Activated CD4-positive, alpha-beta T cell treated with anti-CD3 and anti-CD28 coated beads, Interleukin-2, amount 50 U/mL, for 24 hours (primary cell): ENCODE data around the gene PRKRA.
A peak's percentile ranks its signal among the peaks of the same experiment; 100 is the strongest.
"Not testable (repeated sequence)": the region's sequence is repeated elsewhere in the genome, so short reads cannot be mapped to it uniquely, and the experiment has no call there.

ENCODE experiments used
- DNase-seq, 2 donors: peaks; one replicate each; pipeline ENCODE4 v3.0.0-alpha.2; 2020; ENCODE audit warnings: low read depth in 1 of 2, low spot score in 1 of 2

PRKRA gene

GRCh38 chr2:178469219-178469849 is 18.4 kb upstream of the PRKRA start:
- no peak for DNase-seq

- no peak for DNase-seq
Observed at GRCh38 chr2:178457390-178457886, 6.5 kb upstream of the PRKRA start.

GRCh38 chr2:178455947-178456346 is 5.0 kb upstream of the PRKRA start:
- DNase-seq, result no peak

GRCh38 chr2:178452870-178453269 is 1.9 kb upstream of the PRKRA start:
- no peak for DNase-seq

DNA sequence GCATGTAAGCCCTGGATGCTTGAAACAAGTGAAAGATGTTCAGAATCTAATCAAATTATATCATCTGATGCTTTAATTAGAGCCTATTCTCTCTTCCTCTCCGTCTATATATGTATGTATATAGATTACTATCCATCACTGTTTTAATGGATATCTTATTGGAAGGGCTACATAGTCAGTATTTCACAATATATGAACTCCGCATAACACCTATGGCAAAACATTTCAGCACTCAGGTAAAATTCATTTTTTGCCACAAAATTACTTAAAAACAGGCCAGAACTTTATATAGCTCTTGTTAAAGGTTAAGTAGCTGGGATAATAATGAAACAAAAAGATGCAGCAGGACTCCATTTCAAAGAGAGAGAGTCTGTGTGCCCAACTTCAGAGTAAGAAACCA is 1.4 kb upstream of the PRKRA start:
- DNase-seq, result no peak

DNA sequence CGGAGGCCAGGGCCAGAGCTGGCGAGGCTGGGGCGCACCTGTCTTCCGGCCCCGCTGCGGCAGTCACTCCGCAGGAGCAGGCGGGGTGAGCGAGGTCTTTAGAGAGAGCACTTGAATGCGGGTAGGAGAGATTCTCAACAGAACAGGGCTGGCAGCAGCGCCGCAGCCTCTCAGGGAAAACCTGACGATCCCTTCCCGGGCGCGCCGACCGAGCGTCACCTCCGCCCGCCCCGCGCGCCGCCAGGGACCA is 526 bp downstream of the PRKRA start:
- peak in 1 of 2 donors; percentile 75 for DNase-seq

DNA sequence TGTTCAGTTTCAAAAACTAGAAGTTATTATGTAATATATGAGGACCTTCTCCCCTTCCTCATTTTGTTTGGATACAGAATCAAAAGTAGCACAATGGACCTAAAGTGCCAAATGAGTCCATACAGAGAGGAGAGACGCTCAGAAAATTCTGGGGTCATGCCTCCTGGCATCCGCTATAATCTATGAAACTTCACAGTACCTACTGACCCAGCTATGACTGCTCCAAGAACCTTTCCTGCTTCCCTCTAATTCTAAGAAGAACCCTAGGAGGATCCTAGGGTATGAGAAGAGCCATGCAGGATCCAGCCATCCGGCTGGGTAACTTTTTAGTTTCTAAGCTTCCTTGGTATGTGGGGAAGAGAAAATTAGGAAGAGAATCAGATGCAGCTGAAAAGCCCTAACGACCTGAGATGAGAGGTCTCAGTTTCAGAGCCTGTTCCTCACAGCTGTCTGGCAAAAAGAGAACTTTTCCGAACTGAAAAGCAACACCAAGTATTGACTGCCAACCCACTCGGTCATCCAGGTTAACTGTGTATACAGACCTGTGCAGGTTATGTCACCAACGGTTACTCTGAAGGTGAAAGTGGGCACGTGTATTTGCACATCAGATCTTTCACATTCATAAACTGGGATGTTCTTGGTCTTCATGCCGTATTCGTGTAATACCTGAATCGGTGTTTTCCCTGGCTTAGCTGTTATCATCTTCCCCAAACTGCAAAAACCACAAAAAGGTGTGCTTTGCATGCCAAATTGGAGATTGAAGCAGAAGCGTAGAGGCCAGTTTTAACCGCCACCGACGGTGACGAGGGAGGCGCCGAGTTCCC is 1.1 kb downstream of the PRKRA start:
- no peak for DNase-seq

DNA sequence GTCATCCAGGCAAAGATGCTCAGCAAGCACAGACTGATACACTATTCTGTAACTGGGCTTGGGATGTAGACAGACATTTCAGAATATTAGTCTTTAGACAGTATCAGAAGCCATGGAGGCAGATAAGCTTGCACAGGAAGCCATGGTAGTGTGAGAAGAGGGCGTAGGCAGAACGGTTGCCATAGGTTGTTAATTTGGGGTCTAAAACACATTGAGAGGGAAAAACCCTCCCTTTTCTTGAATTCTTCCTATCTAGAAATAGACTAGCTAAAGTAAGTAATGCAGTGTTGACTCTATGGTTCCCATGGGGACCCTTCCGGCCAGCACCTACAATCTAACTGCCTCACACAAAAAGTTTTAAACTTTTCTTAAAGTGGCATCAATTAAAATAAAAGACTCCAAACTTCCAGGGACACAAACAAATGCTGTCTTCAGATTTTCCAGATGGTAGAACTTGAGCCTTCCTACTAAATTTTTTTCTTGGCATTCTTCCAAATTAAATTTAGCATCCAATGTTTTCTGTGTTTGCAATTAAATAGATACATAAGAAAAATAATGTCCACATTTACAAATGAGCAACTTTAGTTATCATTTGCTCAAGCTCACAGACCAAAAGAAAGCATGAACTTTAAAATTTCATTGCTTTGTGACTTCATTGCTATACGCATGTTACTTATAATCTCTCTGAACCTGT is 1.9 kb downstream of the PRKRA start:
- DNase-seq, result no peak

- no peak for DNase-seq
Observed at GRCh38 chr2:178441426-178441825, 9.5 kb downstream of the PRKRA start.

GRCh38 chr2:178436662-178437061 is 14.3 kb downstream of the PRKRA start:
- DNase-seq, result no peak

DNA sequence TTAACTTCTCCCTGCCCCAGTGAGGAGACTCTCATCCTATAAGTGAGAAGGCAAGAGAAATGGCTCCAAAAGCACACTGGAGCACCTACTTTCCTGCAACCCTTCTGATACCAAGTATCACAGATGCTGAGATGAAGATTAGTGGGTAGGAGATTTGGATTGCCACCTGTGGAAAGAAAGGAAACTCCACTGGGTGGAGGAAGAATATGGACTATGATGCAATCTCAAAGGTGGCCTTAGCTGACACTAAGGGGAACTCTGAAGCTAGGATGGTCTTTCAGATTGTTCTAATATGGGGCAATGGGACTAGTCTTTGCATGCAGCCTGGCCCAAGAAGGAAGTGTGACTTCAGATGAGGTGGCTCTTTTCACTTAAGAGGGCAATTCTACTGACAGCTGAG is 21.6 kb downstream of the PRKRA start:
- DNase-seq, result no peak

DNA sequence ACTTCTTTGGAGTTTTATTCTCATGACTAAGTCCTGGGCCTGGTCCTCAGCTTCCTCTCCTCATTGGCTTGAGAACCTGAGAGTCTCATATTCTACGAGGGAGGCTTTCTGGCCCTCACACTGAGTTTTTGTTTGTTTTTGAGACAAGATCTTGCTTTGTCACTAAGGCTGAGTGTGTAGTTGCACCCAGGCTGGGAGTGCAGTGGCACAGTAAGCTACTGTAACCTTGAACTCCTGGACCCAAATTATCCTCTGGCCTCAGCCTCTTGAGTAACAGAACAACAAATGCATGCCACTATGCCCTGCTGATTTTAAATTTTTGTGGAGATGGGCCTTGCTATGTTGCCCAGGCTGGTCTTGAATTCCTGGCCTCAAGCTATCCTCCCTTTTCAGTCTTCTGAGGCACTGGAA is 22.6 kb downstream of the PRKRA start:
- DNase-seq, result no peak

GRCh38 chr2:178427458-178427857 is 23.5 kb downstream of the PRKRA start:
- no peak for DNase-seq

DNA sequence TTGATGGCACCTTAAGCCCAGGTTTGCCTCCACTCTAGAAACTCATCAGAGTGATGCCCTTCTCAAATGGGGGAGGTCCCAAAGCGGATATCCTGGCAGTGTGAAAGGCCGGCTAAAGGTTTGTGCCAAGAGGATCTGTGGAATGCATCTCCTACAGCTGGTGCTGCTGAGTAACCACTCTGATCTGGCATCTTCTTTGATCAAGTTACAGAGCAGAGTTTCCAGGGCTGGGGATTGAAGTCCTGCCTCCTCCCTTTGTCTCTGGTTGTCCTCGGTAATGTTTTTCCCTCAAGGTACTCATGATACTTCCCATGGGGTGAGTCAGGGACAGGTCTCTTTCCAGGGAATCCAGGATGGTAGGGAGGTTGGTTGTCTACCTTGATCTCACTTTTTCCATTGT is 24.6 kb downstream of the PRKRA start:
- no peak for DNase-seq

DNA sequence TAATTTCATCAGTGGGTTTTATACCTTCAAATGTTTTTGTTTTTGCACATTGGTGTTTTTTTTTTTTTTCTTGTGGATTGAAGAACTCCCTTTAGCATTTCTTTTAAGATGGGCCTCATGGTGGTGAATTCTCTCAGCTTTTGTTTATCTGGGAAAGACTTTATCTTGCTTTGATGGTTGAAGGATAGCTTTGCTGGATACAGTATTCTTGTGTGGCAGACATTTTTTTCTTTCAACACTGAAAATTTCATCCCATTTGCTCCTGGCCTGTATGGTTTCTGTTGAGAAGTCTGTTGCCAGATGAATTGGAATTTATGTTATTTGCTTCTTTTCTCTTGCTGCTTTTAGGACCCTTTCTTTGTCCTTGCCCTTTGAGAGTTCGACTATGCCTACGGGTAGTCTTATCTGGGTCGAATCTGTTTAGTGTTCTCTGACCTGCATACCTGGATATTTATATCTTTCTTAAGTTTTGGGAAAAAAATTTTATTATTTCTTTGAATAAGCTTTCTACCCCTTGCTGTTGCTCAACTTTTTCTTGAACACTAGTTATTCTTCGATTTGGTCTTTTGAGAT is 25.6 kb downstream of the PRKRA start:
- no peak for DNase-seq

- DNase-seq, result not testable (repeated sequence)
Observed at GRCh38 chr2:178423746-178424145, 27.2 kb downstream of the PRKRA start.

- DNase-seq, result no peak
Observed at GRCh38 chr2:178422097-178422496, 28.9 kb downstream of the PRKRA start.

DNA sequence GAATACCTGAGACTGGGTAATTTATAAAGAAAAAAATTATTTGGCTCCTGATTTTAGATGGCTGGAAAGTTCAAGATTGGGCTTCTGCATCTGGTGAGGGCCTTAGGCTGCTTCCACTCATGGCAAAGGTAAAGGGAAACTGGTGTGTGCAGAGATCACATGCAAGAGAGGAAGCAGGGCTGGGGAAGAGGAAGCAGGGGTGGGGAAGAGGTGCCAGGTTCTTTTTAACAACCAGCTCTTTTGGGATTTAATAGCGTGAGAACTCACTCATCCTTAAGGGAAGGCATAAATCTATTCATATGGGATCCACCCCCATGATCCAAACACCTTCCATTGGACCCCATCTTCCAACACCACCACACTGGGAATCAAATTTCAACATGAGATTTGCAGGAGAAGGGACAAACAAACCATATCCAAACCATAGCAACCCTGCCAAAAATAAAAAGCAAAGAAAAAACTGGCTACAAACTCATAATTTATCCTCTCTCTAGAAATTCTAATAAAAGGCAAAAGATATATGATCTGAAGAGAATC is 30.4 kb downstream of the PRKRA start:
- DNase-seq, result no peak

- DNase-seq, result no peak
Observed at GRCh38 chr2:178419123-178419522, 31.9 kb downstream of the PRKRA start.

GRCh38 chr2:178418426-178418825 is 32.5 kb downstream of the PRKRA start:
- DNase-seq, result no peak

DNA sequence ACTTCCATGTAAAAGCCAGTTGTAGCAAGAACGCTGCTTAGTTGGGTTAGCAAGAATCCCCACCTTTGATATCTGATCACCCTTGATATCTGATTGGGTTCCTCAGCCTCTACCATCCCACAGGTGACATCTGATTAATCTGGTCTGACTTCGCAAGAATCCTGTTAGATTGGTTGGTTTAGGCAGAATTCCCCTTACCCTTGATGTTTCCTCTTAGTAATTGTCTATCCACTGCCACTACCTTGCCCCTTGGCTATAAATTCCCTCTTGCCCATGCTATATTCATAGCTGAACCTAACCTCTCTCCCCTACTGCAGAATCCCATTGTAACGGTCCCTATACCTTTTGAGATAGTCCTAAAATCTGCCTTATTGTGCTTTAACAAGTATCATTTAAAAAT is 33.1 kb downstream of the PRKRA start:
- DNase-seq, result no peak

DNA sequence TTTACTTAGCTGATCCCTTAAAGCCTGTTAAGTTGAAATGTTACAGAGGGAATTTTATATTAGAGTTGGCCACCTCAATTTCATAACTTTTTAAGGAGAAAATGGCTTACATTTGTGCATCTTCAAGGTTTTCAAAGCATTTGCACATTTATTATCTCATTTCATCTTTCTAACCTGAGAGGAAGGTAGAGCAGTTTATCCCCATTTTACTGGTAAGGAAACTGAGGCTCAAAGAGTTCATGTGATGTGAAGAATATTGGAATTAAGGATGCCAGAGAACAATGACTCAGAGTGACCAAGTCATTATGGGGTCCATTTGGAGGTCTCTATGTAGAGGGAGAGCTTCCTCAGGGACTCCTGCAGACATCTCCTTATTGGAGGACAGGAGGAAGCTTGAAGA is 35.0 kb downstream of the PRKRA start:
- no peak for DNase-seq
